WTC11 (cell line): ENCODE data around the gene CORO7. TPM values are rescaled to one million over a fixed set of nuclear protein-coding genes. Genes with fewer than 3 reads are reported as not detected.

Source experiments
- ATAC-seq: fragments of 200-7000 bp; cut with Tn5 transposase; 2 replicates; pipeline ENCODE4 v1.10.0; 2021; ENCODE audit warnings: mild to moderate bottlenecking, moderate library complexity
- CTCF ChIA-PET: fragments of 300-600 bp; sonication (Branson Sonifier 250); formaldehyde crosslinking; loops from one replicate; lab custom pipeline; 2021; ENCODE audit warnings: antibody characterized with exemption; lab: Charles Lee
- POLR2A ChIA-PET: fragments of 350-600 bp; sonication (Branson Sonifier 250); formaldehyde crosslinking; loops from one replicate; lab custom pipeline; 2021; ENCODE audit warnings: antibody characterized with exemption; lab: Charles Lee
- DNase-seq: peaks from one replicate; pipeline ENCODE4 v3.0.0; 2021; ENCODE audit warnings: low spot score
- H3K27ac Mint-ChIP-seq: 2 replicates; pipeline ENCODE4 v1.8.0; 2021; ENCODE audit warnings: mixed read lengths
- H3K27me3 Mint-ChIP-seq: 2 replicates; pipeline ENCODE4 v1.8.0; 2021; ENCODE audit warnings: low read depth, mild to moderate bottlenecking, moderate library complexity, mixed read lengths
- H3K36me3 Mint-ChIP-seq: 2 replicates; pipeline ENCODE4 v1.8.0; 2021; ENCODE audit warnings: mixed read lengths
- H3K4me1 Mint-ChIP-seq: 2 replicates; pipeline ENCODE4 v1.8.0; 2022; ENCODE audit warnings: mixed read lengths
- H3K4me3 Mint-ChIP-seq: 2 replicates; pipeline ENCODE4 v1.8.0; 2021; ENCODE audit warnings: mild to moderate bottlenecking, moderate library complexity, mixed read lengths
- H3K9me3 Mint-ChIP-seq: 2 replicates; pipeline ENCODE4 v1.8.0; 2021; ENCODE audit warnings: mixed read lengths
- CBFB ChIP-seq: sonication (generic); formaldehyde crosslinking; IDR thresholded peaks from 2 replicates; pipeline ENCODE4 v1.8.1; 2022; ENCODE audit warnings: mild to moderate bottlenecking, low read depth, missing genetic modification reagents
- FOXK1 ChIP-seq: sonication (generic); formaldehyde crosslinking; IDR thresholded peaks from 2 replicates; pipeline ENCODE4 v1.8.0; 2022; ENCODE audit warnings: mild to moderate bottlenecking, moderate library complexity, missing genetic modification reagents
- FOXP4 ChIP-seq: sonication (generic); formaldehyde crosslinking; IDR thresholded peaks from 2 replicates; pipeline ENCODE4 v1.8.0; 2022; ENCODE audit warnings: mild to moderate bottlenecking, missing genetic modification reagents
- GABPB1 ChIP-seq: sonication (generic); formaldehyde crosslinking; IDR thresholded peaks from 2 replicates; pipeline ENCODE4 v1.8.1; 2023; ENCODE audit warnings: mild to moderate bottlenecking, missing genetic modification reagents
- GRHL2 ChIP-seq: fragments of 250-450 bp; sonication (Bioruptor Pico); IDR thresholded peaks from 2 replicates; pipeline ENCODE4 v1.8.0; 2022; ENCODE audit warnings: mild to moderate bottlenecking, moderate library complexity; ENCODE audit not compliant: insufficient replicate concordance, severe bottlenecking
- HMGA2 ChIP-seq: fragments of 250-450 bp; sonication (Bioruptor Pico); IDR thresholded peaks from 2 replicates; pipeline ENCODE4 v1.4.0; 2021; ENCODE audit warnings: mild to moderate bottlenecking, moderate library complexity
- JAZF1 ChIP-seq: fragments of 250-450 bp; sonication (Bioruptor Pico); IDR thresholded peaks from 2 replicates; pipeline ENCODE4 v1.9.0; 2021; ENCODE audit warnings: moderate library complexity, mild to moderate bottlenecking, inconsistent platforms
- JUN ChIP-seq: sonication (generic); formaldehyde crosslinking; IDR thresholded peaks from 2 replicates; pipeline ENCODE4 v1.8.0; 2023; ENCODE audit warnings: mild to moderate bottlenecking, missing genetic modification reagents
- NFYB ChIP-seq: sonication (generic); formaldehyde crosslinking; conservative IDR thresholded peaks from 2 replicates; pipeline ENCODE4 v1.8.0; 2022; ENCODE audit warnings: low read depth, missing genetic modification reagents
- TEAD4 ChIP-seq: sonication (generic); formaldehyde crosslinking; IDR thresholded peaks from 2 replicates; pipeline ENCODE4 v1.8.0; 2022; ENCODE audit warnings: mild to moderate bottlenecking, missing genetic modification reagents
- USF2 ChIP-seq: sonication (generic); formaldehyde crosslinking; IDR thresholded peaks from 2 replicates; pipeline ENCODE4 v1.8.1; 2023; ENCODE audit warnings: mild to moderate bottlenecking, missing genetic modification reagents, moderate library complexity
- ZNF138 ChIP-seq: sonication (generic); formaldehyde crosslinking; conservative IDR thresholded peaks from 2 replicates; pipeline ENCODE4 v1.8.1; 2022; ENCODE audit warnings: mild to moderate bottlenecking, moderate library complexity, missing genetic modification reagents
- ZNF317 ChIP-seq: sonication (generic); formaldehyde crosslinking; IDR thresholded peaks from 2 replicates; pipeline ENCODE4 v1.8.1; 2023; ENCODE audit warnings: low read depth, mild to moderate bottlenecking, moderate library complexity, missing genetic modification reagents, borderline replicate concordance
- ZNF532 ChIP-seq: fragments of 250-450 bp; sonication (Bioruptor Pico); IDR thresholded peaks from 2 replicates; pipeline ENCODE4 v1.9.0; 2021; ENCODE audit warnings: mild to moderate bottlenecking, borderline replicate concordance
- total RNA-seq: library from RNA; stranded (reverse); gene quantifications from 3 replicates; pipeline ENCODE4 v1.2.3, GENCODE V29; 2021
- TF ChIP-seq, protein P1 (sequence below): fragments of 250-450 bp; sonication (Bioruptor Pico); IDR thresholded peaks from 2 replicates; pipeline ENCODE4 v1.8.0; 2021; ENCODE audit warnings: mild to moderate bottlenecking
- TF ChIP-seq, protein P2 (sequence below): sonication (generic); formaldehyde crosslinking; IDR thresholded peaks from 2 replicates; pipeline ENCODE4 v1.8.1; 2023; ENCODE audit warnings: mild to moderate bottlenecking, missing genetic modification reagents
- TF ChIP-seq, protein P3 (sequence below): sonication (generic); formaldehyde crosslinking; IDR thresholded peaks from 2 replicates; pipeline ENCODE4 v1.8.0; 2022; ENCODE audit warnings: mild to moderate bottlenecking, missing genetic modification reagents
- TF ChIP-seq, protein P4 (sequence below): sonication (generic); formaldehyde crosslinking; IDR thresholded peaks from 2 replicates; pipeline ENCODE4 v1.8.1; 2022; ENCODE audit warnings: mild to moderate bottlenecking, missing genetic modification reagents, moderate library complexity, borderline replicate concordance
- TF ChIP-seq, protein P5 (sequence below): sonication (generic); formaldehyde crosslinking; IDR thresholded peaks from 2 replicates; pipeline ENCODE4 v1.8.0; 2023; ENCODE audit warnings: missing genetic modification reagents

The CORO7 gene
- total RNA-seq, 1 experiment from 2014 or later, result 45.5 TPM

GRCh38 chr16:4341250-4341649, 75.1 kb downstream of the CORO7 start:
- Mint-ChIP-seq H3K4me3 (no peak overlapping the region), H3K4me1 (no peaks in the 10 kb centered on the region), H3K36me3 (peaks cover 25% of the 10 kb centered on the region), H3K27ac (no peak overlapping the region), H3K9me3 (peaks cover 9% of the 10 kb centered on the region)
- ATAC-seq, result no peak
- ChIA-PET POLR2A (no interaction called here), CTCF (interaction anchor here (0.8 to 6.3 kb wide), 6 partner anchors 11 to 87 kb away, joined by 3 to 44 read pairs (median 8); no protein-coding TSS in a partner anchor)
- no peak for DNase-seq
- TF ChIP-seq, protein P1, sequence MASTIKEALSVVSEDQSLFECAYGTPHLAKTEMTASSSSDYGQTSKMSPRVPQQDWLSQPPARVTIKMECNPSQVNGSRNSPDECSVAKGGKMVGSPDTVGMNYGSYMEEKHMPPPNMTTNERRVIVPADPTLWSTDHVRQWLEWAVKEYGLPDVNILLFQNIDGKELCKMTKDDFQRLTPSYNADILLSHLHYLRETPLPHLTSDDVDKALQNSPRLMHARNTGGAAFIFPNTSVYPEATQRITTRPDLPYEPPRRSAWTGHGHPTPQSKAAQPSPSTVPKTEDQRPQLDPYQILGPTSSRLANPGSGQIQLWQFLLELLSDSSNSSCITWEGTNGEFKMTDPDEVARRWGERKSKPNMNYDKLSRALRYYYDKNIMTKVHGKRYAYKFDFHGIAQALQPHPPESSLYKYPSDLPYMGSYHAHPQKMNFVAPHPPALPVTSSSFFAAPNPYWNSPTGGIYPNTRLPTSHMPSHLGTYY (CRISPR knock-in tag), result no peak
- TF ChIP-seq FOXP4 (CRISPR knock-in tag) (no peak), TEAD4 (CRISPR knock-in tag) (no peak), HMGA2 (CRISPR knock-in tag) (no peak), ZNF138 (no peak), ZNF532 (CRISPR knock-in tag) (no peak)
- TF ChIP-seq, protein P2, sequence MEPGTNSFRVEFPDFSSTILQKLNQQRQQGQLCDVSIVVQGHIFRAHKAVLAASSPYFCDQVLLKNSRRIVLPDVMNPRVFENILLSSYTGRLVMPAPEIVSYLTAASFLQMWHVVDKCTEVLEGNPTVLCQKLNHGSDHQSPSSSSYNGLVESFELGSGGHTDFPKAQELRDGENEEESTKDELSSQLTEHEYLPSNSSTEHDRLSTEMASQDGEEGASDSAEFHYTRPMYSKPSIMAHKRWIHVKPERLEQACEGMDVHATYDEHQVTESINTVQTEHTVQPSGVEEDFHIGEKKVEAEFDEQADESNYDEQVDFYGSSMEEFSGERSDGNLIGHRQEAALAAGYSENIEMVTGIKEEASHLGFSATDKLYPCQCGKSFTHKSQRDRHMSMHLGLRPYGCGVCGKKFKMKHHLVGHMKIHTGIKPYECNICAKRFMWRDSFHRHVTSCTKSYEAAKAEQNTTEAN, result no peak
- TF ChIP-seq, all 79 proteins: peak for 0
- H3K27me3 Mint-ChIP-seq, result no peaks in the 10 kb centered on the region; the same call in 1 of the 2 replicates

- H3K36me3 Mint-ChIP-seq, result peaks cover 21% of the 10 kb centered on the region
- no peak for DNase-seq
- no peak for ATAC-seq
- H3K27ac Mint-ChIP-seq, result no peak overlapping the region
- ChIA-PET POLR2A (no interaction called here), CTCF (interaction anchor here (0.6 to 6.3 kb wide), 10 partner anchors 10 to 87 kb away, joined by 3 to 44 read pairs (median 6); partner anchors contain the start of gene TFAP4)
- H3K4me1 Mint-ChIP-seq, result no peaks in the 10 kb centered on the region
- H3K4me3 Mint-ChIP-seq, result no peak overlapping the region
- peaks cover 9% of the 10 kb centered on the region for H3K9me3 Mint-ChIP-seq
- no peaks in the 10 kb centered on the region; the same call in 1 of the 2 replicates for H3K27me3 Mint-ChIP-seq
- no peak for TF ChIP-seq ZNF138
- TF ChIP-seq, protein P1 (CRISPR knock-in tag), result no peak
- TF ChIP-seq JUN (CRISPR knock-in tag), result no peak
- TF ChIP-seq USF2 (CRISPR knock-in tag), result no peak
- TF ChIP-seq GABPB1, result no peak
- no peak for TF ChIP-seq CBFB
- no peak for TF ChIP-seq NFYB
- TF ChIP-seq, protein P3, sequence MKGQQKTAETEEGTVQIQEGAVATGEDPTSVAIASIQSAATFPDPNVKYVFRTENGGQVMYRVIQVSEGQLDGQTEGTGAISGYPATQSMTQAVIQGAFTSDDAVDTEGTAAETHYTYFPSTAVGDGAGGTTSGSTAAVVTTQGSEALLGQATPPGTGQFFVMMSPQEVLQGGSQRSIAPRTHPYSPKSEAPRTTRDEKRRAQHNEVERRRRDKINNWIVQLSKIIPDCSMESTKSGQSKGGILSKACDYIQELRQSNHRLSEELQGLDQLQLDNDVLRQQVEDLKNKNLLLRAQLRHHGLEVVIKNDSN (CRISPR knock-in tag), result no peak
- TF ChIP-seq FOXK1 (CRISPR knock-in tag), result no peak
- no peak for TF ChIP-seq ZNF317
- TF ChIP-seq, protein P4, sequence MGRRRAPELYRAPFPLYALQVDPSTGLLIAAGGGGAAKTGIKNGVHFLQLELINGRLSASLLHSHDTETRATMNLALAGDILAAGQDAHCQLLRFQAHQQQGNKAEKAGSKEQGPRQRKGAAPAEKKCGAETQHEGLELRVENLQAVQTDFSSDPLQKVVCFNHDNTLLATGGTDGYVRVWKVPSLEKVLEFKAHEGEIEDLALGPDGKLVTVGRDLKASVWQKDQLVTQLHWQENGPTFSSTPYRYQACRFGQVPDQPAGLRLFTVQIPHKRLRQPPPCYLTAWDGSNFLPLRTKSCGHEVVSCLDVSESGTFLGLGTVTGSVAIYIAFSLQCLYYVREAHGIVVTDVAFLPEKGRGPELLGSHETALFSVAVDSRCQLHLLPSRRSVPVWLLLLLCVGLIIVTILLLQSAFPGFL, result no peak
- TF ChIP-seq GRHL2 (CRISPR knock-in tag), result no peak
- TF ChIP-seq JAZF1 (CRISPR knock-in tag), result no peak
- TF ChIP-seq, protein P5, sequence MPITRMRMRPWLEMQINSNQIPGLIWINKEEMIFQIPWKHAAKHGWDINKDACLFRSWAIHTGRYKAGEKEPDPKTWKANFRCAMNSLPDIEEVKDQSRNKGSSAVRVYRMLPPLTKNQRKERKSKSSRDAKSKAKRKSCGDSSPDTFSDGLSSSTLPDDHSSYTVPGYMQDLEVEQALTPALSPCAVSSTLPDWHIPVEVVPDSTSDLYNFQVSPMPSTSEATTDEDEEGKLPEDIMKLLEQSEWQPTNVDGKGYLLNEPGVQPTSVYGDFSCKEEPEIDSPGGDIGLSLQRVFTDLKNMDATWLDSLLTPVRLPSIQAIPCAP (CRISPR knock-in tag), result no peak
Measured at GRCh38 chr16:4340443-4340842, 76.0 kb downstream of the CORO7 start.
